ENCODE results near the gene HOOK1.
"Not testable (repeated sequence)": the region's sequence is repeated elsewhere in the genome, so short reads cannot be mapped to it uniquely, and the experiment has no call there.

The HOOK1 gene

GRCh38 chr1:59827055-59827643 lies 12.4 kb downstream of the HOOK1 start:
- DNase-seq, result no peak

DNA sequence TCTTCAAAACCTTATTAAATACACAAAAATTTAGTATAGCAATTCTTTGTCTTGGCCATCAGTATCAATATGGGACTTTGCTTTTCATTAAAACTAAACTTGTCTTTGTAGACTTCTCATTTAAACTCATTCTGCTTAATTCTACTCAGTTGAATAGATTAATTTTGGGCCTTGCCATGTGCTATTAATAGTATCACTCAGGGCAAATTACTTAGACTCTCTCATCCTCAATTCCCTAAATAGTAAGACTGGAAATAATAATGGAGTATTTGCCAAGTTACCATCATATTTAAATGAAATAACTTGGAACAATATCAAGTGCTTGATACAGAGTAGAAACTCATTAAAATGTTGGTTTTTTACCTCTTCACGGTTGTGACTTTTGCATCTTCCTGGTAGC lies 13.4 kb downstream of the HOOK1 start:
- no peak for DNase-seq

GRCh38 chr1:59831529-59831928 lies 16.8 kb downstream of the HOOK1 start:
- no peak for DNase-seq

DNA sequence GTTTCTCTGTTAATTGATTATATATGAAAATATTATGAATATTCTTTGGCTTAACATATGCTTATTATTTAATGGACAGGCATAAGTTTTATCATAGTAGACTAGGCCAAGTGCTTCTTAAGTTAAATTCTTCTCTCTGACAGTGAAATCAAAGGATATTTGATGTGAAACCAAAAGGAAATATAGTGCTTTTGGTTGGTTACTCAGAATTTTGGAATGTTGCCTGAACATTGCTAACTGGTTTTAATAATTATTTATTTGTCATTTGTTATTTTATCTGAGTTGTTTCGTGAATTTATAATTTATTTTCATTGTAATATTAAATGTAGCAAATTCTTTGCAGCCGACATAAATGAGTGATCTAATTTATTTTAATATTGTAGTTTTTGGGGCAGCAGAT lies 18.3 kb downstream of the HOOK1 start:
- no peak for DNase-seq

- DNase-seq, result no peak
Measured at GRCh38 chr1:59833991-59834390, 19.2 kb downstream of the HOOK1 start.

- not testable (repeated sequence) for DNase-seq
Measured at GRCh38 chr1:59837857-59838256, 23.1 kb downstream of the HOOK1 start.

GRCh38 chr1:59845091-59845490 lies 30.3 kb downstream of the HOOK1 start:
- peak; percentile 79 to 90 for DNase-seq

GRCh38 chr1:59846209-59846894 lies 31.6 kb downstream of the HOOK1 start:
- DNase-seq, result no peak

- no peak for DNase-seq
Measured at GRCh38 chr1:59846895-59847282, 32.1 kb downstream of the HOOK1 start.

DNA sequence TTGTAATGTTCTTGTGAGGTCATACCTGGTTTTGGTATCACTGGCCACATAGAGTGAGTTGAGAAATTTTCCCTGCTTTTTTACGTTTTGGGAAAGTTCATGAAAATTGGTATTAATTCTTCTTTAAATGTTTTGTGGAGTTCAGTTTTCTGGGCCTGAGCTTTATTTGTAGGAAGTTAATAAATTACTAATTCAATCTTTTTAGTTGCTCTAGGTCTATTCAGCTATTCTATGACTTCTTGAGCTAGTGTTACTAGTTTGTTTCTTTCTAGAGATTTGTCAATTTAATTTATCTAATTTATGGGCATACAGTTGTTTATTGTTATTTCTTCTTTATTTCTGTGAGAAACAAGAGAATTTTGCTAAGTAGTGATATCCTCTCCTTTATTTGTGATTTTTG lies 37.4 kb downstream of the HOOK1 start:
- DNase-seq, result no peak

GRCh38 chr1:59855297-59855696 lies 40.5 kb downstream of the HOOK1 start:
- not testable (repeated sequence) for DNase-seq

DNA sequence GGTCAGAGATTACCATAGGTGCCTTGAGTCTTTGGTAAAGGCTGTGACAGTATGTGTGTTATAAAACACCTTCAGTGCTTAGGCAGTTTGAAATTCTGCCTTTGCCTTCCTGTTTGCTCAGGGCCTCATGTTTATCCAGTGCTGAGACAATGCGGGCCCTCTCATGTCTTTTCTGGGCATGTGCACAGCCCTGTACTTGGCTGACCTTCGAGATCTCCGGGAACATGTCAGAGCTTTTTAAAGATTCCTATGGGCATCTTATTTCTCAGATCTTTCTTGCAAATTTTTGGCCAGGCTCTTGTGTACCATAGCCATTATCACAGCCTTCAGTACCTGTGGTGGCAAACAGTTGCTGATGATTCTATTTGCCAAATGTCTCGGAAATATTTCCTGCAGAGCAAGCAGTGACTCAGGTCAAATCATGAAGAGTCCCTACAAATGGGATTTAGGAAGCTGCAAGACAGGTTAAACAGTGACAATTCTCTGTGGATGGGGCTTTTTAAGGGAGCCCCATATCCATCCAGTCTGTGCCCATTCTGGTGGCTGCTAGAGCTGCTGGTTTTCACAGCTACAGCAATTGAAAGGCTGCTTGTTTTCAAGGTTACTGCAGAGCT lies 42.1 kb downstream of the HOOK1 start:
- DNase-seq, result no peak

DNA sequence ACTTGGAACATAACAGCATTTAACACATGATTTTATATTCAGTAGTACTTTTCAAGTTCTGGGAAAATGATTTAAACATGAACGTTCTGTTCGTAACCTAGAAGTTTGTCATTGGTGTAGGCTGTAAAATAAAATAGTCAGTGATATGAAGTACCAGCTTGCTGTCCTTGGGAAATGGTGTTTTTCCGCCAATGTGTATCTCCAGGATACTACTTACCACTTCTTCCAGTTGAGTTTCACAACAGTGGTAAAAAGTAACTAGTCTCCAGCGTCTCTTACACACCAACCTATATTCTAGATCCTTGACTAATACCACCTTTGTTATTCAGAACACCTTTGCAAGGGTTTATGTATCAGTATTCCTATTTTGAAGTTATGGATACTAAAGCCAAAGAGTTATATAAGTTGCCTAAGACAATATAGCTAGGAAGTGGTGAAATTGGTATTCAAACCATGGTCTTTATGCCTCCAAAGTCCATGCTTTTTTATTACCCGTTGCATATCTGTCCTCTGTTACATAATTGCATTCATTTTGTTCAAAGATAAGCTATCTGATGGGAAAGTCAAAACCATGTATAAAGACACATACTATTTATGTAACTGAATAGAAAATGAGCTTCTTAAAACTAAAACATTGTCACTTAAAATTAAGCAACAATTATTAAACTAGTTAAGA lies 43.1 kb downstream of the HOOK1 start:
- no peak for DNase-seq

DNA sequence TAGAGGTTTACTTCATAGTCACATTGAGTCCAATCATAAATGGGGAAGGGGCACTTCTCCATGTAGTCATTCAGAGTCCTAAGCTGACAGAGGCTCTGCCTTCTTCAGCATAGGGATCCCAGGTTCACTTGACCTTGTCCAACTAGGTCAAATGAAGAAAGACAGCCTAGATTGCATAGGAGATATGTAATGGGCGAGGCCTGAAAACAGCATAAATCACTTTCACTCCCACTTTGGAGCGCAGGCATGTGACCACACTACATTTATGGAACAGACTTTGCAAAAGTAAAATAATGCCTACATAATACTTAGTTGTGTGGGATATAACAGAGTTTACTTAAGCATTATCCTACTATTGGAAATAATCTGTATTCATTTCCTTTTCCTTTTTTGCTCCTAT lies 51.7 kb downstream of the HOOK1 start:
- DNase-seq, result no peak

- no peak for DNase-seq
Measured at GRCh38 chr1:59871746-59872145, 57.0 kb downstream of the HOOK1 start.

DNA sequence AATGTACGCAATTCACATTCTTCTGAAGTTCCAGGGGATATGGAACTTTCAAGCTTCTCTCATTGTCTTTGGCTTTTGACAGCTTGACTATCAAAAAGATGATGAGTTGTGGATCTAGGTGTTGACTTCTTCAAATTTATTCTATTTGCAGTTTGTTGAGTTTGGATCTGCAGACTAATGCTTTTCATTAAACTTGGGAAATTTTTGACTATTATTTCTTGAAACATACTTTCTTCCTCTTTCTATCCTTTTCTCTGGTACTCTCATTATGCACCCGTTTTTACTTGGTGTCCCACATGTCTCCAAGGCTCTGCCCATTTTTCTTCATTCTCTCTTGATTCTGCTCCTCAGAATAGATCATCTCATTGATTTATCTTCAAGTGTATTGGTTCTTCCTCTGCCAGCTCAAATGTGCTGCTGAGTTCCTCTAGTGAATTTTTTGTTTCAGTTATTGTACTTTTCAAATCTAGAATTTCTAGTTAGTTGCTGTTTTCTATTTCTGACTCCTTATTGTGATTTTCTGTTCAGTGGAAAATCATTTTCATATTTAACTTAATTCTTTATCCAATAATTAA lies 62.4 kb downstream of the HOOK1 start:
- DNase-seq, result no peak

DNA sequence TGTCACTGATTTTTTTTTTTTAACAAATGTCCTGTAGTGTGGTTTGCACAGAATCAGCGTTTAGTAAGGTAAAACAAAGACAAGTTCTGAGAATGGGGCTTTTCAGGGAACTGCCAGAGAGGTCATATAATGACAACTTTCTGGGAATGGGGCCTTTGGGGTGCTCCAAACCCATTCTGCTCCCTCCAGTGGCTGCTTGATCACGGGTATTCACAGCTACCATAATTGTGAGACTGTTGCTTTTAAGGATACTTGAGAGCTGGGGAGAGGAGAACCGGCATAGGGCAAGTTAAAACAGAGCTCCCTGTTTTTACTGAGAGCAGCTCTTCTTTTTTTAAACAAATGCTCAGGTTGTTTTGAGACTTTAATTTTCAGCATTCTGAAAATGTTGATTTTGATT lies 63.6 kb downstream of the HOOK1 start:
- no peak for DNase-seq

DNA sequence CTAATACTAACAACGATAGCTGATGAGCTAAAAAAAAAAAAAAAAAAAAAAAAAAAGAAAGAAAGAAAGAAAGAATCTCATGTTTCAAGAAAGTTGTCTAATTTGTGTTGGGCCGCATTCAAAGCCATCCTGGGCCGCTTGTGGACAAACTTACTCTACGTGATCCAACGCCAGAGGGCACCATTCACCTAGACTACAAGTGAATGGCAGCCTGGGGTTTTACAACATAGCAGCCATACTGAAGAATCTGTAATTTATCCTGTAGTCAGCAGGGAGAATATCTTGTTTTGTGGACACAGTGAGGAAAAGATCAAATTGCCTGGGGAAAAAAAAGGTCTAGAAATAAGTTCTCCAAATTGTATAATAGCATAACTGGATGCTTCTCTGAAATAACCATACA lies 64.8 kb downstream of the HOOK1 start:
- DNase-seq, result peak; percentile 5 to 59

DNA sequence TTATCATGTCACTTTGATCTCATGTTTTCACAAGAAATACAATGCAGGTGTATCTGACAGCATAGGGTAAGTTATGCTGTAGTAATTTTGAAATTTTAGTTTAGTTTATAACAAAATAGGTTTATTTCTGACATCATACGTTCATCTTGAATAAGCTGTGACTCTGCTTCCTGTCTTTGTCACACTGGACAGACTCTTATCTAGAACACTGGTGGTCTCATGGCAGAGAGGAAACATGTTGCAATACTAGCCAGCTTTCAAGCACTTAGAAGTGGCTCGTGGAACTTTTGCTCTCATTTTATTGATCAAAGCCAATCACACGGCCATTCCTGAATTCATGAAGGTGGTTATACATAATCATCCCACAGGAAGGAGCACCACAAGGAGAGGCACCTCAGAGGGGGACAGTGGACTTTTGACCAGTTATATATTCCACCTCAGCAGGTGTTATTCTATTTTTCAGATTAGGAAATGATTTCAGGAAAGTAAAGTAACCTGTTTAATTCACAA lies 65.3 kb downstream of the HOOK1 start:
- DNase-seq, result no peak

- DNase-seq, result no peak
Measured at GRCh38 chr1:59880735-59881134, 66.0 kb downstream of the HOOK1 start.

GRCh38 chr1:59885160-59885832 lies 70.5 kb downstream of the HOOK1 start:
- DNase-seq, result no peak

Measured in NCI-H524 (cell line).